ENCODE data around the gene HIVEP3.

DNA sequence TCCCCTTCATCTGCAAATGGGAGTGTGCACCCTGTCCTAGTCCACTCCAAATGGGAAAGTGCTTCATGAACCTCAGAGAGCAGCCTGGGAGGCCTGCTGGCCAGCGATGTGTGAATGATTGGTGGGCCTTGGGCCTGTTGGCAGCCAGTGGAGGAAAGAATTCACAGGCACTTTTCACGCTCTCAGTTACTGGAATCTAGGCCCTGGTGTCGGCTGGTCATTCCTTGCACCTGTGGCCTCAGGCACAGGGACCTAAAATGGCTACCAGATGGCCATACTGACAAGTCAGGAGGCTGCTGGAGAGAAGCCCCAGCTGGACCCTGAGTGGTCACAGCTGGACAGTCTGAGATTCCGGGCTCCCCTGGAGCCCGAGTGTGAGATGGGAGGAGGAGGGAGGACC is 415.8 kb downstream of the HIVEP3 start:
- TF ChIP-seq POLR2A (IDR thresholded peaks at IDR 0.05) (no peak), CTCF (IDR thresholded peaks at IDR 0.05) (no peak)

Data from heart left ventricle (tissue), 13 donors.